Suprapubic skin (tissue), 4 donors: ENCODE data around the gene ICAM1. TPM values are rescaled to one million over a fixed set of nuclear protein-coding genes. Genes with fewer than 3 reads are reported as not detected.
A peak's percentile ranks its signal among the peaks of the same experiment; 100 is the strongest.
"Not testable (repeated sequence)": the region's sequence is repeated elsewhere in the genome, so short reads cannot be mapped to it uniquely, and the experiment has no call there.

Source experiments
- DNase-seq, 2 donors: peaks; one replicate each; pipeline ENCODE4 v3.0.0-alpha.2; 2019; ENCODE audit warnings: low spot score in 2 of 2
- H3K27ac ChIP-seq: fragments of 200-600 bp; sonication (generic); one replicate; pipeline ENCODE4 v1.5.1; 2019
- H3K27me3 ChIP-seq: fragments of 200-600 bp; sonication (generic); one replicate; pipeline ENCODE4 v1.5.1; 2019
- H3K36me3 ChIP-seq: fragments of 200-600 bp; sonication (generic); one replicate; pipeline ENCODE4 v1.5.1; 2019
- H3K4me1 ChIP-seq: fragments of 200-600 bp; sonication (generic); one replicate; pipeline ENCODE4 v1.5.1; 2019
- H3K4me3 ChIP-seq: fragments of 200-600 bp; sonication (generic); one replicate; pipeline ENCODE4 v1.5.1; 2019; ENCODE audit warnings: mild to moderate bottlenecking
- H3K9me3 ChIP-seq: fragments of 200-600 bp; sonication (generic); one replicate; pipeline ENCODE4 v1.5.1; 2019
- EP300 ChIP-seq: sonication (generic); formaldehyde crosslinking; IDR thresholded peaks from one replicate; pipeline ENCODE4 v1.6.1; 2017; ENCODE audit warnings: antibody characterized with exemption
- POLR2A ChIP-seq, 2 donors: fragments of 450-650 bp; IDR thresholded peaks; one replicate each; pipeline ENCODE4 v1.6.1; 2017; ENCODE audit warnings: antibody characterized with exemption in 2 of 2, mild to moderate bottlenecking in 2 of 2, moderate library complexity in 2 of 2
- POLR2AphosphoS5 ChIP-seq, 3 donors: sonication (generic); formaldehyde crosslinking; IDR thresholded peaks; one replicate each; pipeline ENCODE4 v1.6.1; 2017; ENCODE audit warnings: antibody characterized with exemption in 3 of 3
- WGBS: methylation state at CpG from one replicate; pipeline ENCODE4 v1.1.5; 2018; 5-methylcytosine and 5-hydroxymethylcytosine counted together
- total RNA-seq, 4 donors: library from RNA; depleted of rRNA; stranded (reverse); fragments of >200 nt; gene quantifications; one replicate each; pipeline ENCODE4 v1.1.0, GENCODE V29; 2016
- TF ChIP-seq, protein P1 (sequence below), 2 donors: fragments of 200-600 bp in 1 of 2; fragments of 450-650 bp in 1 of 2; sonication (generic) in 1 of 2; IDR thresholded peaks; one replicate each; pipeline ENCODE4 v1.5.1; 2016 to 2019; ENCODE audit warnings: antibody characterized with exemption in 2 of 2, mild to moderate bottlenecking in 1 of 2, moderate library complexity in 1 of 2

ICAM1 gene
- total RNA-seq, 4 donors from 2014 or later, result 9.1 to 11.1 (median 9.6) TPM

DNA sequence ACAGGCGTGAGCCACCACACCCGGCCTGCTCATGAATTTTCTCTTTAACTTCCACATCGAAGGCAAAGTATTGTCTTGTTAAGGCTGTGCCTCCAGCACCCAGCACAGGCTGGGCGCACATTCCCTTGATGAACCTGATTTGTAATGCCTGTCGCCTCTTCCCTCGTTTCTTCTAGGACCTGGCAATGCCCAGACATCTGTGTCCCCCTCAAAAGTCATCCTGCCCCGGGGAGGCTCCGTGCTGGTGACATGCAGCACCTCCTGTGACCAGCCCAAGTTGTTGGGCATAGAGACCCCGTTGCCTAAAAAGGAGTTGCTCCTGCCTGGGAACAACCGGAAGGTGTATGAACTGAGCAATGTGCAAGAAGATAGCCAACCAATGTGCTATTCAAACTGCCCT, 3.7 kb downstream of the ICAM1 start:
- no peak for TF ChIP-seq EP300
- TF ChIP-seq, protein P1, sequence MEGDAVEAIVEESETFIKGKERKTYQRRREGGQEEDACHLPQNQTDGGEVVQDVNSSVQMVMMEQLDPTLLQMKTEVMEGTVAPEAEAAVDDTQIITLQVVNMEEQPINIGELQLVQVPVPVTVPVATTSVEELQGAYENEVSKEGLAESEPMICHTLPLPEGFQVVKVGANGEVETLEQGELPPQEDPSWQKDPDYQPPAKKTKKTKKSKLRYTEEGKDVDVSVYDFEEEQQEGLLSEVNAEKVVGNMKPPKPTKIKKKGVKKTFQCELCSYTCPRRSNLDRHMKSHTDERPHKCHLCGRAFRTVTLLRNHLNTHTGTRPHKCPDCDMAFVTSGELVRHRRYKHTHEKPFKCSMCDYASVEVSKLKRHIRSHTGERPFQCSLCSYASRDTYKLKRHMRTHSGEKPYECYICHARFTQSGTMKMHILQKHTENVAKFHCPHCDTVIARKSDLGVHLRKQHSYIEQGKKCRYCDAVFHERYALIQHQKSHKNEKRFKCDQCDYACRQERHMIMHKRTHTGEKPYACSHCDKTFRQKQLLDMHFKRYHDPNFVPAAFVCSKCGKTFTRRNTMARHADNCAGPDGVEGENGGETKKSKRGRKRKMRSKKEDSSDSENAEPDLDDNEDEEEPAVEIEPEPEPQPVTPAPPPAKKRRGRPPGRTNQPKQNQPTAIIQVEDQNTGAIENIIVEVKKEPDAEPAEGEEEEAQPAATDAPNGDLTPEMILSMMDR (IDR thresholded peaks at IDR 0.05), result no peak
- TF ChIP-seq POLR2A (IDR thresholded peaks at IDR 0.05), result no peak
- no peak for TF ChIP-seq POLR2AphosphoS5 (IDR thresholded peaks at IDR 0.05)
- Histone ChIP-seq H3K36me3 (peaks cover 15% of the 10 kb centered on the region), H3K27me3 (no peaks in the 10 kb centered on the region), H3K4me3 (no peak overlapping the region), H3K4me1 (peaks cover 29% of the 10 kb centered on the region), H3K27ac (no peak overlapping the region), H3K9me3 (no peaks in the 10 kb centered on the region)
- DNase-seq, result peak in 1 of 2 donors; percentile 57
- 84% methylated on average over 10 of the region's 10 CpGs for WGBS

DNA sequence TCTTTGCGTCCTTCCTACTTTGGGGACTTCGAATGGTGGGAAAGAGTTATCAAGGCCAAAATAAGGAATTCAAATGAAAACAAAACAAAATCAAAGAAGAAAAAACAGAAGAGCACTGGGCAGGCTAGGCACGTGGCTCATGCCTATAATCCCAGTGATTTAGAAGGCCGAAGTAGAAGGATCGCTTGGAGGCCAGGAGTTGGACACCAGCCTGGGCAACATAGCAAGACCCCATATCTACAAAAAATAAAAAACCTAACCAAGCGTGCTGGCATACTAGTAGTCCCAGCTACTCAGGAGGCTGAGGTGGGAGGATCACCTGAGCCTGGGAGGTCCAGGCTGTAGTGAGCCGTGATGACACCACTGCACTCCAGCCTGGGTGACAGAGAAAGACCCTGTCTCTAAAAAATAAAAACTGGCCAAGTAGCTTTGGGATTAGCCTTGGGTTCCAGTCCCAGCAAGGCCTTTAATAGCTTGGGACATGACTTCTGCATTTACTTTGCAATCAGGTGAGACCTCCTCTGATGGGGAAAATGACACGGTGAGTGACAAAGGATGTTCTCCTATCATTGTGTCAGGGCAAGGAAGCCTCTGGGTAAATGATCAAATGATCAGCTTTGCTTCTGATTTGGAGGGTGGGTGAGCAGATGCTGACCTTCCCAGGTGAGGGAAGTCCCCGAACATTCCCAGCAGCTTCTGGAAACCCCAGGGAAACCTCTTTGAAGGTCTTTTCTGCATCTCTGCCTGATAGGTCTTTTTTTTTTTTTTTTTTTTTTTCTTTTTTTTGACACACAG, 7.1 kb downstream of the ICAM1 start:
- H3K4me1 ChIP-seq, result peaks cover 11% of the 10 kb centered on the region
- 92% methylated on average over 9 of the region's 9 CpGs for WGBS
- no peak overlapping the region for H3K4me3 ChIP-seq
- H3K27me3 ChIP-seq, result no peaks in the 10 kb centered on the region
- no peak for DNase-seq
- peaks cover 21% of the 10 kb centered on the region for H3K36me3 ChIP-seq
- TF ChIP-seq POLR2AphosphoS5 (IDR thresholded peaks at IDR 0.05) (no peak), POLR2A (IDR thresholded peaks at IDR 0.05) (no peak), EP300 (no peak)
- TF ChIP-seq, protein P1 (IDR thresholded peaks at IDR 0.05), result no peak
- H3K9me3 ChIP-seq, result no peaks in the 10 kb centered on the region
- H3K27ac ChIP-seq, result no peak overlapping the region

DNA sequence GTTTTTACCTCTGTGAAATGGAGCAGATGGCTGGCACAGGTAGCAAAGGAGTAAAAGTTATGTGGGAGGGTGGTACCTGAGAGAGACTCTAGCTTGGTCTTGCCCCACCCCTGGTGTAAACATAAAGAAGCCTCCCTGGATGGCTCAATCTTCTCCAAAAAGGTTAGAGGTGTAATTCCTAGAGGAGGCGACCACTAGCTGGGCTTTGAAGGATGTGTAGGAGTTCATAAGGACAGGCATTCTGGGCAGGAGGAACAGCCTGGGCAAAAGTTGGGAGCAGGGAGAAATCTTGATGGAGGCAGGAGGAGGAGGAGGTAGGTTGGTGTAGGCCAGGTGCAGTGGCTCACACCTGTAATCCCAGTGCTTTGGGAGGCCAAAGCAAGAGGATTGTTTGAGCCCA, 8.0 kb downstream of the ICAM1 start:
- no peak for TF ChIP-seq POLR2A (IDR thresholded peaks at IDR 0.05)
- TF ChIP-seq, protein P1 (IDR thresholded peaks at IDR 0.05), result no peak
- TF ChIP-seq POLR2AphosphoS5 (IDR thresholded peaks at IDR 0.05), result no peak
- TF ChIP-seq EP300, result no peak
- peaks cover 28% of the 10 kb centered on the region for H3K36me3 ChIP-seq
- peaks cover 6% of the 10 kb centered on the region for H3K4me1 ChIP-seq
- H3K9me3 ChIP-seq, result no peaks in the 10 kb centered on the region
- H3K4me3 ChIP-seq, result no peak overlapping the region
- no peaks in the 10 kb centered on the region for H3K27me3 ChIP-seq
- H3K27ac ChIP-seq, result no peak overlapping the region
- WGBS, result 100% methylated on average over 1 of the region's 1 CpG
- no peak for DNase-seq

DNA sequence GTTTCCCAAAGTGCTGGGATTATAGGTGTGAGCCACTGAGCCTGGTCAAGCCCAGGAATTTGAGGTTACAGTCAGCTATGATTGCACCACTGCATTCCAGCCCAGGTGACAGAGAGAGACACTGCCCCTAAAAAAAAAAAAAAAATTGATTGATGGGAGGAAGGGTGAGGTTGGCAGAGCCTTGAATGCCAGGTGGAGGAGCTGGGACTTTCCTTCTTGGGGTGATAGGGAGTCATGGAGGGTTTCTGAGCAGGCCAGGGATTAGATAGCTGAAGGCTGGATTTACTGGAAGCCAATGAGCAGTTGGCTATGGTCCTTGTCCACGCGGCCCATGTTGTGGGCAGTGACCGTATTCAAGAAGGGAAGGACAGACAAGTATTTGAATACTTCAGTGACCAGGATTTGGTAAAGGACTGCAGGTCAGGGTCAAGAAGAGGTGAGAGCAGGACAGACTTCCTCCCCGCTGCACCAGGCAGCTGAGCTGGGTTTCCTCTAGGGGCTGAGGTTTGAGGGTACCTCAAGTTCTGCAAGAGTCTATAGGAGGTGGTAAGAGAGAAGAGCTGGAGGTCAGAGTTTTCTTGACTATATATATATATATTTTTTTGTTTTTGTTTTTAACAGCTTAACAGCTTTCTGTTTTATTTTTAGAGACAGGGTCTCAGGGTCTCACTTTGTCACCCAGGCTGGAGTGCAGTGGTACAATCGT, 9.0 kb downstream of the ICAM1 start:
- Histone ChIP-seq H3K36me3 (peaks cover 32% of the 10 kb centered on the region), H3K9me3 (no peaks in the 10 kb centered on the region), H3K27ac (no peak overlapping the region), H3K4me1 (peaks cover 1% of the 10 kb centered on the region), H3K27me3 (no peaks in the 10 kb centered on the region), H3K4me3 (no peak overlapping the region)
- no peak for DNase-seq
- no peak for TF ChIP-seq POLR2AphosphoS5 (IDR thresholded peaks at IDR 0.05)
- TF ChIP-seq, protein P1 (IDR thresholded peaks at IDR 0.05), result no peak
- TF ChIP-seq EP300, result no peak
- TF ChIP-seq POLR2A (IDR thresholded peaks at IDR 0.05), result no peak
- WGBS, result 88% methylated on average over 5 of the region's 5 CpGs

DNA sequence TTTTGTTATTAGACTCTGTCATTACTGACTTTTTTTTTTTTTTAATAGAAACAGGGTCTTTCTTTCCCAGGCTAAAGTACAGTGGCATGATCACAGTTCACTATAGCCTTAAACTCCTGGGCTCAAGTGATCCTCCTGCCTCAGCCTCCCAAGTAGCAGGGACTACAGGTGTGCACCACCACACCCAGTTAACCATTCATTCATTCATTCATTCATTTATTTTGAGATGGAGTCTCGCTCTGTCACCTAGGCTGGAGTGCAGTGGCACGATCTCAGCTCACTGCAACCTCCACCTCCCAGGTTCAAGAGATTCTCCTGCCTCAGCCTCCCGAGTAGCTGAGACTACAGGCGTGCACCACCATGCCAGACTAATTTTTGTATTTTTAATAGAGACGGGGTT, 11.1 kb downstream of the ICAM1 start:
- WGBS, result 97% methylated on average over 5 of the region's 5 CpGs
- peaks cover 34% of the 10 kb centered on the region for H3K36me3 ChIP-seq
- not testable (repeated sequence) for H3K27ac ChIP-seq, H3K27me3 ChIP-seq, H3K4me3 ChIP-seq, H3K9me3 ChIP-seq, DNase-seq, H3K4me1 ChIP-seq
